Measurements from ENCODE around the gene EGFR.

DNA sequence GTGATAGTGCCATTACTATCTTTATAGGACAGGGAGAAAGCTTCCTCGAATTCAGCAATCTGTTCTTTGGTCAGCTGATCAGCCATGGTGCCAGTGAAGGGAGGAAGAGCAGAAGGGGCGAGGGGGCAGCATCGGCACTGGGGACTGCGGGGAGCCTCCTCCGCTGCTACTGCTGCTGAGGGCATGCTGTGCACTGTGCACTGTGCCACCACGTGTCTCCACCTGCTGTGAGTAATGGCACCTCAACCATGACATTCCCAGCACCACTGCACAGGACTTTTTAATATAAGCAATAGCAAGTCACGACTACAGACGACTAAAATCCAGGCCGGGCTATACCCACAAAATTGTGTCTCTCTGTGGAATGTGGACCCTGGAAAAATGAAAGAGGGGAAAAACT lies 241.4 kb downstream of the EGFR start:
- TF ChIP-seq, protein P1, sequence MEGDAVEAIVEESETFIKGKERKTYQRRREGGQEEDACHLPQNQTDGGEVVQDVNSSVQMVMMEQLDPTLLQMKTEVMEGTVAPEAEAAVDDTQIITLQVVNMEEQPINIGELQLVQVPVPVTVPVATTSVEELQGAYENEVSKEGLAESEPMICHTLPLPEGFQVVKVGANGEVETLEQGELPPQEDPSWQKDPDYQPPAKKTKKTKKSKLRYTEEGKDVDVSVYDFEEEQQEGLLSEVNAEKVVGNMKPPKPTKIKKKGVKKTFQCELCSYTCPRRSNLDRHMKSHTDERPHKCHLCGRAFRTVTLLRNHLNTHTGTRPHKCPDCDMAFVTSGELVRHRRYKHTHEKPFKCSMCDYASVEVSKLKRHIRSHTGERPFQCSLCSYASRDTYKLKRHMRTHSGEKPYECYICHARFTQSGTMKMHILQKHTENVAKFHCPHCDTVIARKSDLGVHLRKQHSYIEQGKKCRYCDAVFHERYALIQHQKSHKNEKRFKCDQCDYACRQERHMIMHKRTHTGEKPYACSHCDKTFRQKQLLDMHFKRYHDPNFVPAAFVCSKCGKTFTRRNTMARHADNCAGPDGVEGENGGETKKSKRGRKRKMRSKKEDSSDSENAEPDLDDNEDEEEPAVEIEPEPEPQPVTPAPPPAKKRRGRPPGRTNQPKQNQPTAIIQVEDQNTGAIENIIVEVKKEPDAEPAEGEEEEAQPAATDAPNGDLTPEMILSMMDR (conservative IDR thresholded peaks at IDR 0.05; ENCODE audit: low read depth, low read length): no peak
- TF ChIP-seq EZH2 (IDR thresholded peaks at IDR 0.05; ENCODE audit: low read length, unreplicated experiment): no peak
